Fibroblast of skin of right biceps (primary cell): Measurements from ENCODE around the gene EXOC3L4.
A peak's percentile ranks its signal among the peaks of the same experiment; 100 is the strongest.

Source experiments
- DNase-seq: peaks from one replicate; pipeline ENCODE4 v3.0.0-alpha.2; 2013

Gene EXOC3L4

DNA sequence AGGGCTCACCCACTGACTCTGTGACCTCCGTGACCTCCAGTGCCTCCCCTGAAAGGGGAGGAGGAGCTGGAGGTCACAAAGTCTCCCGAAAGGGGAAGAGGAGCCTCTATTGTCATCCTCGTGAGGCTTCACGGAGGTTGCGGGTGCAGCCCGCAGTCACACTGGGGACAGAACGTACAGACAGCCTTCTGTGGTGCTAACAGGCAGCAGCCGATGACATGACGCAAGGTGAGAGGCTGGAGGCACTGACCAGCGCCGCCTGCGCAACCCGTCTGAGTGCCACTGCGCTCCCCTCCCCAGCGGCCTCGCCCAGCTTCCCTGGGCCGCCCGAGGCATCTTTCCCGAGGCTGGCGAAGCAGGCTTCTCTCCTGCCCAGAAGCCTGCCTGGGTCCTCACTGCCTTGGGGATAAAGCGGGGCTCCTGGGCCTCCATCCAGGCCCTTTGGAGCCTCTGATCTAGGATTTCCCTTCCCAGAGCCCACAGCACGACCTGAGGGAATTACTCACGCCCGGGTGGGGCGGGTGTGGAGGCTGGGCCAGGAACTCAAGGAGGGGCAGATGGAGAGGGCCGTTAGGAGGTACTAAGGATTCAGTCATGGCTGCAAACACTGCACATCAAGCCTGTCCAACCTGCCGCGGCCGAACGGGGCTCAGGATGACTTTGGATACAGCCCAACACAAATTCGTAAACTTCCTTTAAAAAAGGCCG is 22.8 kb upstream of the EXOC3L4 start:
- DNase-seq, result no peak

DNA sequence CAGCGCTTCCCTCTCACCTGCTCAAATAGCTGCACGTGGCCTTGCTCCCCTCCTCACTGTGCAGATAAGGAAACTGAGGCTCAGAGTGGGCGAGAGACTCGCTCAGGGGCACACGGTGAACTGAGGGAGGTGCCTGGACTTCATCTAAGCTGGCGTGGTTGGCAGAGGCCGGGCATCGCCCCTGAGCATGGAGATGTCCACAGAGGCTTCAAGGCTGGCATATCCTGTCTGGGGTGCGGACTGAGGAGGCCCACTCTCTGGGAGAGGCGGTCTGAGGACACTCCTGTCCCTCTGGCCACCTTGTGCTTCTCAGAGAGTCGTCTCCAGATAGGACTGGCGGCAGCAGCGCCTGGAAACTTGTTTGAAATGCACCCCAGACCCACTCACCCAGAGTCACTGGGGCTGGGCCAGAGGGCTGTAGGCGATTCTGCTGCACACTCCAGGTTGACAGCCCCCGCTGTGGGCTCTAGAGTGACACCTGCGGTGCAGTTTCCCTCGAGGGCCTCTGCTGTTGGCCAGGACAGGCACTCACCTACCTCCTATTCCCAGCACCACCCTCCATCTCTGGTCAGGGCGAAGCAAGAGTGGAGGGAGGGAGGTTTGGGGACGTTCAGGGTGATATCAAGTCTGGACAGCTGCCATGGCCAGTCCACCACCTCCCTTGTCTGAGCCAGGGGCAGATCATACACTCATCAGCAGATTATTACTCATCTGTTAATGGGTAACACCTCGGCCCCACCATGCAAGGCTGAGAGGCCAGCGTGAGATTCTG is 21.7 kb upstream of the EXOC3L4 start:
- DNase-seq, result no peak

DNA sequence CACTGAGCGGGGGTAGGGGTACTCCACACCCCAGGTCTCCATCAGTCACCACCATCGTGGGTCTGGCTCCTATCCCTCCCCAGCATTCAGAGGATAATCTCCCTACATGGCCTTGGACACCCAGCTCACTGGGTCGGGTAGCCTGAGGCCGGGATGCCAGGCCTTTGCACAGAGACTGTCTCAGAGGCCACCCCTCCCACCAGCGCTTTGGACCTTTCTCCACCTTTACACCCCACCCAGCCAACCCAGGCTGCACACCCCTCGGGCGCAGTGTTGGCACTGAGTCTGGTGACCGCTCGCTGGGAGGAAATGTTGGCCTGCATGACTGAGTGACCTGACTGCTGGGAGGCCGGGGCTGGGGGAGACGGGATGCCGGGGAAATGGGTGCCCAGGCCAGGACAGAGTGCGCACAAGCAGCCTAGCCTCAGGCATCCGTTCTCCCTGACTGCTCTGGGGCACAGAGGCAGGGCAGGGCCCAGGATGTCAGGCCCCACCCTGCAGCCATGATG is 21.1 kb upstream of the EXOC3L4 start:
- no peak for DNase-seq

GRCh38 chr14:103073876-103074728 is 20.4 kb upstream of the EXOC3L4 start:
- DNase-seq, result no peak

DNA sequence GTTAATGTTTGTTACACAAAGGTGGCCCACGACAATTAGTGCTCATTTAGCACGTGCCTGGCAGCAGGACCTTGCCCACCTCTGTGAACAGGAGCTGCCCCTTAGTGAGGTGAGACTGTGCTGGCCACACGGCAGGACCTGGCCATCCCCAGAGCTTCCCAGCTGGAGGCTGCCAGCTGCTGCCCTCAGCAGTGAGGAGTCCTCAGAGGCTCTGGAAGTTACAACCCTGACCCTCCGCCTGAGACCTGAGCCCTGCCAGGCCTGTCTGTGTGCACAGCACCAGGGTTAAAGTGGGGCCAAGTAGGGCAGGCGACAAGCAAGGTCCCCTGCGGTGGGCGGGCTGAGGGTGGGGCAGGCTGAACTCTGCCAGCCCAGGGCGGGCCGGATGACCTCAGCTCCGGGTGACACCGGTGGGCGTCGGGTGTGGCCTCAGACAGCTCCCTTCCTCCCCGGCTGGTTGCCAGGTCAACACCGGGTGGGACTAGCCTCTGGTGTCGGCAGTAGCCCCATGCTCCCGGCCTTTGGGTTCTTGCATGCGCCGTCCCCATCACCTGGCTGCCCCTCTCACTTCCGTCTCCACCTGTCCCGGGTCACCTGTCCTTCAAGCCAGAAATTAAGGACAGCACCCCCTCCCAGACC is 19.7 kb upstream of the EXOC3L4 start:
- DNase-seq, result no peak

- DNase-seq, result peak; percentile 75
Measured at GRCh38 chr14:103078420-103078749, 16.1 kb upstream of the EXOC3L4 start.

DNA sequence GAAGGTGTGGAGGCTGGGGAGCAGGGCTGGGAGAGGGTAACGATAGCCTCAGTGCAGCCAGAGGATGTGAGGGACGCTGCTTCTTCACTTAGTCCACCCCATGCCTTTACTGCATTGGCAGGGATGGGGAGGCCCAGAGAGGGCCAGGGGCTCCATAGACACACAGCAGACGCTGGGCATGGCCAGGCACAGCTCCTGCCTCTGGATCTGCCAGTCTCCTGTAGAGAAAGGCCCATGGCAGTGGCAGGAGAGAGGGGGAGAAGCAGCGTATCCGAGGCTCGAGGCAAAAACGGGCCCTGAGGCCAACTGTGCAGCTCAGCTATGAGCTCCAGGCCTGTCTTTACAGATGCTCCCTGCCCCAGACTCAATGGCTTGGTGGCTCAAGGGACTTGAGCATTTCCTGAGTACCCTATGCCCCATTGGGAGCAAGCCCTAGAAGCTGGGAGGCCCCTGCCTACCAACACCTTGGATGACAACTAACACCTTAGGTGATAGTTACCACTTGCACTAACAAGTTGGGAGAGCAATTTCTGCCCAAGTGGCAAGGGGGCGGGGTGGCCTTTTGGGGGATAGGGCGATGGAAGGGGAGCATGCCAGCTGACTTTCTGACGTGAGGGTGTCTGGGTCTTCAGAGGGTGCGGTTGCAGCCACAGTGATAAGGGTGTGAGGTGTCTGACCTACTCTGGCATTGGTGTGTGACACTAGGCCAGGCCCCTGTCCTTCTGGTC is 15.5 kb upstream of the EXOC3L4 start:
- DNase-seq, result no peak

- DNase-seq, result no peak
Measured at GRCh38 chr14:103081951-103082350, 12.6 kb upstream of the EXOC3L4 start.

DNA sequence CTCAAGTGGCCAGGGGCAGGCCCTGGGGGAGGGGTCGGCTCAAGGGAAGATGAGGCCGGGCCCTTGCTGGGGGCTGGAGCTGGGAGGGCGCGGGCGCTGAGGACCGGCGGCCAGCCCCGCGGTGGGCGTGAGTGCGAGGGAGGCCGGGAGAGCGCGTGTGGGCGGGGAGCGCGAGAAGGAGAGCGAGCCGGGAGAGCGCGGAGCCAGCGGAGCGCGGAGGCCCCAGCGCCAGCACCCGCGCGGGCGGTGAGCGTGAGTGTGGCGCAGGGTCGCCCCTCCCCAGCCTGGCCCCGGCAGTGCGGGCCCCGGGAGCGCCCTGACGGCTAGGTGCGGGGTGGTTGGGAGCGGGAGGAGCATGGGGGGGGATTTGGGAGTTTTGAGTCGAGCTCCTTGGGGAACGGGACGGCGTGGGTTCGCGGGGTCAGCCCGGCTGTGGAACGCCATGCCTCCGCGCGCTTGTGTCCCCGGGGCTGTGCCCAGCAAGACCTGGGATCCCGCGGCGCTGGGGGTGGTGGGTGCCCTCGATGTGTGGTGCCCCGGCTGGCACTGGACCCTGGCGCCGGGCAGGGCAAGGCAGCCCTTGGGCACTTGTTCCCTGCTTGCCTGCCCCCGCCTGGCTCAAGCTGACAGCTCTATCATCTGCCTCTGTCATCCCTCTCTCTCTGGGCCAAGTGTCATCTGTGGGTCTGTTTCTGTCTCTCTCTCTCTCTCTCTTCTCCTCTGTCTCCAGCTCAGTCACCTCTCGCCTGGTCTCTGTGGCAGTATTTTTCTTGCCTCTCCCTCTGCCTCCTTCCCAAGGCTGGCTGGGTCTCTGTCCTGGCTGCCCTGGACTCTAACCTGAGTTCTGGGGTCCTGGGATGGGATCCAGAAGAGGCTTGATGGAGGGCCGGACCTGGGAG is 10.3 kb upstream of the EXOC3L4 start, which contains the start of gene LBHD2:
TSS of gene LBHD2 (plus strand) at position 190 of the 899 bp plus-strand sequence. CDS start 1,803 bp downstream, outside the sequence.
- DNase-seq, result no peak

GRCh38 chr14:103085106-103086091 is 9.1 kb upstream of the EXOC3L4 start:
- no peak for DNase-seq

DNA sequence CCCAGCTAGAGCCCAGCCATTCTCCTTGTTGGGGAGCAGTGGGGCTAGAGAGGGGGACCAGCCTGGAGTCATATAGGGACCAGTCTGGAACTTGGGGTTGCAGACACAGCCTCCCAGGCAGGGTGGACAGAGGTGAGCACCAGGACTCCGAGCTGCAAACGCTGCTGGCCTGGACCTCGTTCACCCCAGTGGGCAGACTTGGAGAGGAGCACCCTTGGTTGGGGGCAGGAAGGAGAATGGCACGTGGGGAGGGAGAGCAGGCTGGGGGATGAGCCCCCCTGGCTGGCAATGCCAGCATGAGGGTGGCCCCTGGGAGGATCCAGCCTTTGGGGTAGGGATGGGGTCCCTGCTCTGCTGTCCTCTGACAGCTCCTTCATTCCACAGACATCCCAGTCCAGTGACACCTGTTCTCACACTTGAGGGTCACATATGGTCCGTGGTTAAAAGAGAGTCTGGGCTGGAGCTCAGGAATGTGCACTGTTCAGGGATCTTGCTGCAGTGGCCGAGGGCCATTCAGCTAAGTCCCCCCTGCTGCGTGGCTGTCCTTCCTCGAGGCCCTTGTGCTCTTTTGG is 7.7 kb upstream of the EXOC3L4 start:
- DNase-seq, result no peak

GRCh38 chr14:103087343-103087835 is 7.1 kb upstream of the EXOC3L4 start:
- no peak for DNase-seq

GRCh38 chr14:103088921-103089320 is 5.6 kb upstream of the EXOC3L4 start:
- DNase-seq, result no peak

DNA sequence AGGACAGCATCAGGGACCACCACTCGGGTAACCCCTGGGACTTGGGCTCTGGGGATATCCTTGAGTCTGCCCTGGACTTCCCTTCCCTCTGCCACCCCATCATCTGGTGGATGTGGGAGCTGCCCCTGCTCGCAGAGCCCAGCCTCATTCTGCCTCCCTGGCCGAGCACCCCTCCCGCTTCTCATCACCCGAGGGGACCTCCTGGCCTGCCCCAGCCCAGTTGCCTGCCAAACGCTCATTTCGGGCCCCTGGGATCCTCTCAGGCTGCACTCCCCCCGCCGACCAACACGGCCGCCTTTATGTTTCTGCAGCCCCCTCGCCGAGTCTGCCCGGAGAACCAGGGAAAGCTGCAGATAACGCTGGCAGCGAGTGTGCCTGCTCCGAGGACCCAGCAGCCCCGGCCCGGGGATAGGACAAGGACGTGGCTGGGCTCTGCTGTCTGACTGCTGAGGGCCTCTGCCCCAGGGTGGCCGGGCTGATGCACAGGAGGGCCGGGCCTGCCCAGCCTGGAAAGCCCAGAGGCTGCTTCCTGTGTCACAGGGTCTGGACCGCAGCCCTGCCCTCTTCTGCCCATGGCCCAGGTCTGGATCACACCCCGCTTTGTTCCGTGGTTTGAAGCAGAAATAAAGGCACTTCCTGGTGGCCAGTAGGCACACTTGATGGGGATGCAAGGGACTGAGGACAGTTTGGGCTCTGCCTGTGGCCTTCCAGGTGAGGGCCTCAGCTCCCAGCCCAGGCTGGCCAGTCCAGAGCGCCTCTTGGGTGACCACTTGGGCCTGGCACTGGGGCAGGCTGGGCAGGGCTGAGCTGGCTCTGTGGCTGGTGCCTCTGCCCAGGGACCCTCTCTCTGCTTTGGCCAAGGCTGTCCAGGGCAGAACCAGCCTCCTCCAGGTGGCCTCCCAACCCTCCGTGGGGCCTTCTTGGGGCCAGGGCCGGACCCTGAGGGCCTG is 4.9 kb upstream of the EXOC3L4 start:
- DNase-seq, result no peak

DNA sequence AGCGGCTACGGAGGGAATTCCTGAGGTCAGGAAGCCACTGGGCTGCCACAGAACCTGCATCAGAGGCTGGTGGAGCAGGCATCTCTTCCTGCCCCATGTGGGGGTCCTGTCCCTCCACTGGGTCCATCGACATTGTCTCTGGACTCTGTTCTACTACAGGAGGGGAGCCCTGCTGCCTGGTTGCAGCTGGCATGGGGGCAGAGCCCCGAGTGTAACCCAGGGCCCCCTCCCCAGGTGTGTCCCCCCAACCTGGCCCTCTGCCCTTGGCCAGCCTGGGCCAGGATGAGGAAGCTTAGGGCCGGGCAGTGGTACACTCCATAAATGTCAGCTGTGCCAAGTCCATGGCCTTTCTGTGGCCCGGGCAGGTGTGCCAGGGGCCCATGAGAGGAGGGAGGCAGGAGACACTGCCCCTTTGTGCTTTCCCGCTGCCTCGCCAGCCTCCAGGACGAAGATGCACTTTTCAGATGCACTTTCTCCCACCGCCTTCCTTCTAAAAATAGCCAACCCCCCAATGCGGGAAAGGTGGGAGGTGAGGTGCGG is 4.0 kb upstream of the EXOC3L4 start:
- DNase-seq, result no peak

GRCh38 chr14:103091041-103091882 is 3.3 kb upstream of the EXOC3L4 start:
- peak; percentile 40 for DNase-seq

DNA sequence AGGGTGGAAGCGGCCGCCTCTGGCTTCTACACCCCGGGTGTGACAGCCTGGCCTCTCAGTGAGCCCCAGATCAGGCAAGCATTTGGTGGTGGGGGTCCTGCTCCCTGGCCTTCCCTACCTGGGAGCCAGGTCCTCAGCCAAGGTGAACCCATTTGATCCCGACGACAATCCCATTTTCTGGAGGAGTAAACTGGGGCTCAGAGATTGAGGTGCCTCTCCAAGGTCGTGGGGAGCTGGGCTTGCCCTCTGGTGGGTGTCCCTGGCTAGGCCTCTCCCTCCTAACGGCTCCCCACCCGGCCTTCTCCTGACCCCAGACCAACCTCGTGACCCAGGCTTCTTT is 2.7 kb upstream of the EXOC3L4 start:
- DNase-seq, result no peak
